PFSK-1 (cell line): ENCODE data around the gene KCNIP3.

Source experiments
- FOXP2 ChIP-seq: optimal IDR thresholded peaks from 2 replicates; pipeline ENCODE3; 2011; ENCODE audit warnings: borderline replicate concordance, control low read depth, inconsistent platforms; ENCODE audit not compliant: insufficient read depth; ENCODE audit errors: extremely low read length, extremely low read depth
- POLR2AphosphoS5 ChIP-seq: IDR thresholded peaks from 2 replicates; pipeline ENCODE4 v1.6.1; 2012; ENCODE audit warnings: low read depth, mild to moderate bottlenecking, control low read depth, low read length, moderate library complexity
- REST ChIP-seq, 2 experiments: IDR thresholded peaks; 2 replicates each; pipeline versions ENCODE4 v1.6.1 to v1.8.0; 2011 to 2012; ENCODE audit warnings: low read depth in 2 of 2, low read length in 2 of 2, control low read depth in 1 of 2, inconsistent platforms in 1 of 2, mild to moderate bottlenecking in 1 of 2, moderate library complexity in 1 of 2; ENCODE audit not compliant: insufficient read depth in 1 of 2
- SIN3A ChIP-seq: IDR thresholded peaks from 2 replicates; pipeline ENCODE4 v1.6.1; 2012; ENCODE audit warnings: mild to moderate bottlenecking, low read length, moderate library complexity, borderline replicate concordance; ENCODE audit not compliant: insufficient read depth
- TAF1 ChIP-seq: IDR thresholded peaks from 2 replicates; pipeline ENCODE4 v1.6.1; 2012; ENCODE audit warnings: low read length, control low read depth, borderline replicate concordance; ENCODE audit not compliant: insufficient read depth

Gene KCNIP3

GRCh38 chr2:95388856-95389244 is 91.7 kb downstream of the KCNIP3 start:
- TF ChIP-seq REST (IDR thresholded peaks at IDR 0.05; ENCODE audit: insufficient read depth in 1 of 2, low read depth in 2 of 2, low read length in 2 of 2) (no peak), SIN3A (no peak), POLR2AphosphoS5 (no peak)

GRCh38 chr2:95389245-95390119 is 92.3 kb downstream of the KCNIP3 start:
- TF ChIP-seq FOXP2 (peak; percentile 6), POLR2AphosphoS5 (no peak)

- TF ChIP-seq SIN3A (no peak), REST (IDR thresholded peaks at IDR 0.05; ENCODE audit: insufficient read depth in 1 of 2, low read depth in 2 of 2, low read length in 2 of 2) (no peak), TAF1 (no peak), FOXP2 (no peak), POLR2AphosphoS5 (no peak)
Measured at GRCh38 chr2:95390272-95390880, 93.2 kb downstream of the KCNIP3 start.

- no peak for TF ChIP-seq POLR2AphosphoS5
- TF ChIP-seq TAF1, result no peak
- no peak for TF ChIP-seq FOXP2
- no peak for TF ChIP-seq REST (IDR thresholded peaks at IDR 0.05; ENCODE audit: insufficient read depth in 1 of 2, low read depth in 2 of 2, low read length in 2 of 2)
- no peak for TF ChIP-seq SIN3A
Measured at GRCh38 chr2:95390881-95391321, 93.8 kb downstream of the KCNIP3 start.

GRCh38 chr2:95391641-95392310 is 94.6 kb downstream of the KCNIP3 start:
- no peak for TF ChIP-seq POLR2AphosphoS5
- TF ChIP-seq REST (IDR thresholded peaks at IDR 0.05; ENCODE audit: insufficient read depth in 1 of 2, low read depth in 2 of 2, low read length in 2 of 2), result no peak
- TF ChIP-seq TAF1, result no peak
- TF ChIP-seq SIN3A, result no peak
- TF ChIP-seq FOXP2, result no peak
